ENCODE results near the gene CUL3. TPM values are rescaled to one million over a fixed set of nuclear protein-coding genes. Genes with fewer than 3 reads are reported as not detected.

Gene CUL3
- total RNA-seq, 1 experiment from 2014 or later, result 95.7 TPM

- BruUV-seq (replicated peaks), result no TSS peak
- no peaks in the 10 kb centered on the region for H3K9me3 ChIP-seq (ENCODE audit: control insufficient read depth in 1 of 2, insufficient read depth in 1 of 2, low read depth in 1 of 2, low read length in 2 of 2)
- no peak overlapping the region for H2AFZ ChIP-seq (ENCODE audit: low read depth, low read length, poor library complexity, severe bottlenecking)
- no peaks in the 10 kb centered on the region for H3K27me3 ChIP-seq (ENCODE audit: insufficient read depth, low read length)
- no peaks in the 10 kb centered on the region for H3K79me2 ChIP-seq (ENCODE audit: insufficient read depth, low read length)
- no peak overlapping the region for H3K4me2 ChIP-seq (ENCODE audit: low read length)
- no peak overlapping the region for H3K4me3 ChIP-seq (replicated peaks in 1 of 2; ENCODE audit: low read depth in 1 of 2, low read length in 2 of 2)
- ChIA-PET POLR2A (no interaction called here), RAD21 (ENCODE audit: low non-redundant PET in 1 of 2, low total read pairs in 2 of 2, uncharacterized antibody in 2 of 2, unreplicated experiment in 2 of 2) (no interaction called here), CTCF (no interaction called here)
- no peaks in the 10 kb centered on the region for H3K36me3 ChIP-seq (ENCODE audit: control insufficient read depth in 1 of 2, insufficient read depth in 2 of 2, low read length in 2 of 2)
- TF ChIP-seq CTCF (IDR thresholded peaks at IDR 0.05 in 2 of 3, conservative IDR thresholded peaks at IDR 0.05 in 1 of 3; ENCODE audit: borderline replicate concordance in 1 of 3, insufficient read depth in 1 of 3, low read depth in 2 of 3, low read length in 2 of 3) (no peak), YY1 (IDR thresholded peaks at IDR 0.05; ENCODE audit: extremely low read depth, insufficient replicate concordance, low read depth, low read length) (no peak), RAD21 (IDR thresholded peaks at IDR 0.05; ENCODE audit: low read depth) (no peak), CBX3 (IDR thresholded peaks at IDR 0.05; ENCODE audit: low read depth) (no peak)
- no peak overlapping the region for H3K9ac ChIP-seq (ENCODE audit: low read length)
- no peak for ATAC-seq
- H4K20me1 ChIP-seq (ENCODE audit: insufficient read depth), result no peaks in the 10 kb centered on the region
- no peaks in the 10 kb centered on the region for H3K9me2 ChIP-seq (ENCODE audit: insufficient read depth)
- H3K27ac ChIP-seq (ENCODE audit: low read depth, low read length), result no peak overlapping the region
- intact Hi-C loops (cut with micrococcal nuclease), result no loop called here
- DNase-seq (ENCODE audit: low read depth, low spot score), result no peak
- H3K4me1 ChIP-seq (ENCODE audit: control insufficient read depth in 1 of 2, insufficient read depth in 2 of 2, low read length in 2 of 2), result no peaks in the 10 kb centered on the region
Observed at GRCh38 chr2:224444021-224444420, 141.1 kb downstream of the CUL3 start.

- ATAC-seq (no peak), DNase-seq (ENCODE audit: low read depth, low spot score) (no peak)
- no TSS peak for BruUV-seq (replicated peaks)
- Histone ChIP-seq H3K9me2 (ENCODE audit: insufficient read depth) (no peaks in the 10 kb centered on the region), H3K4me3 (replicated peaks in 1 of 2; ENCODE audit: low read depth in 1 of 2, low read length in 2 of 2) (no peak overlapping the region), H3K4me2 (ENCODE audit: low read length) (no peak overlapping the region), H4K20me1 (ENCODE audit: insufficient read depth) (no peaks in the 10 kb centered on the region), H3K9ac (ENCODE audit: low read length) (no peak overlapping the region), H3K36me3 (ENCODE audit: control insufficient read depth in 1 of 2, insufficient read depth in 2 of 2, low read length in 2 of 2) (no peaks in the 10 kb centered on the region), H3K79me2 (ENCODE audit: insufficient read depth, low read length) (no peaks in the 10 kb centered on the region), H3K27me3 (ENCODE audit: insufficient read depth, low read length) (no peaks in the 10 kb centered on the region), H3K27ac (ENCODE audit: low read depth, low read length) (no peak overlapping the region), H2AFZ (ENCODE audit: low read depth, low read length, poor library complexity, severe bottlenecking) (no peak overlapping the region), H3K4me1 (ENCODE audit: control insufficient read depth in 1 of 2, insufficient read depth in 2 of 2, low read length in 2 of 2) (no peaks in the 10 kb centered on the region), H3K9me3 (ENCODE audit: control insufficient read depth in 1 of 2, insufficient read depth in 1 of 2, low read depth in 1 of 2, low read length in 2 of 2) (no peaks in the 10 kb centered on the region)
- intact Hi-C loops (cut with micrococcal nuclease), result no loop called here
- RAD21 ChIA-PET (ENCODE audit: low non-redundant PET in 1 of 2, low total read pairs in 2 of 2, uncharacterized antibody in 2 of 2, unreplicated experiment in 2 of 2), result no interaction called here
- CTCF ChIA-PET, result no interaction called here
- POLR2A ChIA-PET, result no interaction called here
- TF ChIP-seq MAX (IDR thresholded peaks at IDR 0.05), result no peak
- TF ChIP-seq SIN3A (IDR thresholded peaks at IDR 0.05; ENCODE audit: low read depth), result no peak
- no peak for TF ChIP-seq FOSL1 (IDR thresholded peaks at IDR 0.05; ENCODE audit: low read depth)
- no peak for TF ChIP-seq YY1 (IDR thresholded peaks at IDR 0.05; ENCODE audit: extremely low read depth, insufficient replicate concordance, low read depth, low read length)
- TF ChIP-seq ATF3 (IDR thresholded peaks at IDR 0.05), result no peak
- TF ChIP-seq EGR1 (IDR thresholded peaks at IDR 0.05; ENCODE audit: low read depth), result no peak
- no peak for TF ChIP-seq POLR2AphosphoS5 (IDR thresholded peaks at IDR 0.05; ENCODE audit: low read depth, low read length)
- no peak for TF ChIP-seq CTCF (IDR thresholded peaks at IDR 0.05 in 2 of 3, conservative IDR thresholded peaks at IDR 0.05 in 1 of 3; ENCODE audit: borderline replicate concordance in 1 of 3, insufficient read depth in 1 of 3, low read depth in 2 of 3, low read length in 2 of 3)
- TF ChIP-seq JUND (IDR thresholded peaks at IDR 0.05), result no peak
- TF ChIP-seq CBX3 (IDR thresholded peaks at IDR 0.05; ENCODE audit: low read depth), result no peak
Observed at GRCh38 chr2:224442071-224442967, 142.8 kb downstream of the CUL3 start.
